Glutamatergic neuron (in vitro differentiated cells): ENCODE measurements around the gene PCDHGB4. TPM values are rescaled to one million over a fixed set of nuclear protein-coding genes. Genes with fewer than 3 reads are reported as not detected.
A peak's percentile ranks its signal among the peaks of the same experiment; 100 is the strongest.
"Not testable (repeated sequence)": the region's sequence is repeated elsewhere in the genome, so short reads cannot be mapped to it uniquely, and the experiment has no call there.

Experiments
- DNase-seq: peaks from one replicate; pipeline ENCODE4 v3.0.0; 2022
- H3K27ac Mint-ChIP-seq: one replicate; pipeline ENCODE4 v1.8.0; 2020; ENCODE audit warnings: mild to moderate bottlenecking, mixed read lengths, inconsistent platforms; ENCODE audit not compliant: unreplicated experiment
- H3K27me3 Mint-ChIP-seq: one replicate; pipeline ENCODE4 v1.8.0; 2020; ENCODE audit warnings: mild to moderate bottlenecking, moderate library complexity, mixed read lengths, inconsistent platforms; ENCODE audit not compliant: unreplicated experiment
- H3K36me3 Mint-ChIP-seq: one replicate; pipeline ENCODE4 v1.8.0; 2020; ENCODE audit warnings: mild to moderate bottlenecking, mixed read lengths, inconsistent platforms; ENCODE audit not compliant: unreplicated experiment
- H3K4me1 Mint-ChIP-seq: one replicate; pipeline ENCODE4 v1.8.0; 2020; ENCODE audit warnings: mild to moderate bottlenecking, low read depth, mixed read lengths, inconsistent platforms; ENCODE audit not compliant: unreplicated experiment
- H3K4me3 Mint-ChIP-seq: one replicate; pipeline ENCODE4 v1.8.0; 2020; ENCODE audit warnings: mild to moderate bottlenecking, mixed read lengths, inconsistent platforms; ENCODE audit not compliant: unreplicated experiment
- H3K9me3 Mint-ChIP-seq: one replicate; pipeline ENCODE4 v1.8.0; 2020; ENCODE audit warnings: mild to moderate bottlenecking, moderate library complexity, mixed read lengths, inconsistent platforms; ENCODE audit not compliant: unreplicated experiment
- total RNA-seq: library from RNA; stranded (reverse); fragmentation: NEBNext Ultra II Directional; extraction: Animal tissue kit (Norgen Biotek cat#: 25700); gene quantifications from one replicate; pipeline ENCODE4 v1.2.1, GENCODE V29; 2021; ENCODE audit not compliant: unreplicated experiment
- TF ChIP-seq, protein P1 (sequence below): fragments of 200-600 bp; sonication (generic); IDR thresholded peaks from one replicate; pipeline ENCODE4 v1.5.0; 2021; ENCODE audit not compliant: partially characterized antibody, unreplicated experiment

Gene PCDHGB4
- total RNA-seq, 1 donor from 2014 or later = 40.8 TPM

DNA sequence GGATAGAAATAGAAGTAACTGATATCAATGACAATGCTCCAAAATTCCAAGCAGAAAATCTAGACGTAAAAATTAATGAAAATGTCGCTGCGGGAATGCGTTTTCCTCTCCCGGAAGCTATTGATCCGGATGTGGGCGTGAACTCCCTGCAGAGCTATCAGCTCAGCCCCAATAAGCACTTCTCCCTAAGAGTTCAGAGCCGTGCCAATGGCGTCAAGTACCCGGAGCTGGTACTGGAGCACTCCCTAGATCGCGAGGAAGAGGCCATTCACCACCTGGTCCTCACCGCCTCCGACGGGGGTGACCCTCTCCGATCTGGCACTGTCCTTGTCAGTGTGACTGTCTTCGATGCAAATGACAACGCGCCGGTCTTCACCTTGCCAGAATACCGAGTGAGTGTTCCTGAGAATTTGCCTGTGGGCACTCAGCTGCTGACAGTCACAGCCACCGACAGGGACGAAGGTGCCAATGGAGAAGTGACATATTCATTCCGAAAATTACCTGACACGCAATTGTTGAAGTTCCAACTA lies 26.1 kb downstream of the PCDHGB4 start:
- Mint-ChIP-seq H3K9me3 (peaks cover 60% of the 10 kb centered on the region), H3K27me3 (peaks cover 29% of the 10 kb centered on the region), H3K4me3 (peak overlapping the region; percentile 80), H3K27ac (peak overlapping the region; percentile 55), H3K36me3 (peaks cover 66% of the 10 kb centered on the region), H3K4me1 (peaks cover 3% of the 10 kb centered on the region)
- TF ChIP-seq, protein P1, sequence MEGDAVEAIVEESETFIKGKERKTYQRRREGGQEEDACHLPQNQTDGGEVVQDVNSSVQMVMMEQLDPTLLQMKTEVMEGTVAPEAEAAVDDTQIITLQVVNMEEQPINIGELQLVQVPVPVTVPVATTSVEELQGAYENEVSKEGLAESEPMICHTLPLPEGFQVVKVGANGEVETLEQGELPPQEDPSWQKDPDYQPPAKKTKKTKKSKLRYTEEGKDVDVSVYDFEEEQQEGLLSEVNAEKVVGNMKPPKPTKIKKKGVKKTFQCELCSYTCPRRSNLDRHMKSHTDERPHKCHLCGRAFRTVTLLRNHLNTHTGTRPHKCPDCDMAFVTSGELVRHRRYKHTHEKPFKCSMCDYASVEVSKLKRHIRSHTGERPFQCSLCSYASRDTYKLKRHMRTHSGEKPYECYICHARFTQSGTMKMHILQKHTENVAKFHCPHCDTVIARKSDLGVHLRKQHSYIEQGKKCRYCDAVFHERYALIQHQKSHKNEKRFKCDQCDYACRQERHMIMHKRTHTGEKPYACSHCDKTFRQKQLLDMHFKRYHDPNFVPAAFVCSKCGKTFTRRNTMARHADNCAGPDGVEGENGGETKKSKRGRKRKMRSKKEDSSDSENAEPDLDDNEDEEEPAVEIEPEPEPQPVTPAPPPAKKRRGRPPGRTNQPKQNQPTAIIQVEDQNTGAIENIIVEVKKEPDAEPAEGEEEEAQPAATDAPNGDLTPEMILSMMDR = no peak
- no peak for DNase-seq

DNA sequence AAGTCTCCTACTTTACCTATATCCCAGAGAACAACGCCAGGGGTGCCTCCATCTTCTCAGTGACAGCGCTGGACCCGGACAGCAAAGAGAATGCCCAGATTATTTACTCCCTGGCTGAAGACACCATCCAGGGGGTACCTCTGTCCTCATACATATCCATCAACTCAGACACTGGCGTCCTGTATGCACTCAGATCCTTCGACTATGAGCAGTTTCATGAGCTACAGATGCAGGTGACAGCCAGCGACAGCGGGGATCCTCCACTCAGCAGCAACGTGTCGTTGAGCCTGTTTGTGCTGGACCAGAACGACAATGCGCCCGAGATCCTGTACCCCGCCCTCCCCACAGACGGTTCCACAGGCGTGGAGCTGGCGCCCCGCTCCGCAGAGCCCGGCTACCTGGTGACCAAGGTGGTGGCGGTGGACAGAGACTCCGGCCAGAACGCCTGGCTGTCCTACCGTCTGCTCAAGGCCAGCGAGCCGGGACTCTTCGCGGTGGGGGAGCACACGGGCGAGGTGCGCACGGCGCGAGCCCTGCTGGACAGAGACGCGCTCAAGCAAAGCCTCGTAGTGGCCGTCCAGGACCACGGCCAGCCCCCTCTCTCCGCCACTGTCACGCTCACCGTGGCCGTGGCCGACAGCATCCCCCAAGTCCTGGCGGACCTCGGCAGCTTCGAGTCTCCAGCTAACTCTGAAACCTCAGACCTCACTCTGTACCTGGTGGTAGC lies 27.2 kb downstream of the PCDHGB4 start:
- Mint-ChIP-seq H3K27me3 (peaks cover 26% of the 10 kb centered on the region), H3K9me3 (peaks cover 58% of the 10 kb centered on the region), H3K36me3 (peaks cover 65% of the 10 kb centered on the region)
- H3K4me3 Mint-ChIP-seq, H3K4me1 Mint-ChIP-seq, H3K27ac Mint-ChIP-seq, DNase-seq: not testable (repeated sequence)

DNA sequence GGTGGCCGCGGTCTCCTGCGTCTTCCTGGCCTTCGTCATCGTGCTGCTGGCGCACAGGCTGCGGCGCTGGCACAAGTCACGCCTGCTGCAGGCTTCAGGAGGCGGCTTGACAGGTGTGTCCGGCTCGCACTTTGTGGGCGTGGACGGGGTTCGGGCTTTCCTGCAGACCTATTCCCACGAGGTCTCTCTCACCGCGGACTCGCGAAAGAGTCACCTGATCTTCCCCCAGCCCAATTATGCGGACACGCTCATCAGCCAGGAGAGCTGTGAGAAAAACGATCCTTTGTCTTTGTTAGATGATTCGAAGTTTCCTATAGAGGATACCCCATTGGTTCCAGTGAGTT lies 27.7 kb downstream of the PCDHGB4 start:
- not testable (repeated sequence) for H3K4me3 Mint-ChIP-seq, H3K4me1 Mint-ChIP-seq, H3K27ac Mint-ChIP-seq, DNase-seq
- Mint-ChIP-seq H3K27me3 (peaks cover 27% of the 10 kb centered on the region), H3K9me3 (peaks cover 60% of the 10 kb centered on the region), H3K36me3 (peaks cover 67% of the 10 kb centered on the region)

DNA sequence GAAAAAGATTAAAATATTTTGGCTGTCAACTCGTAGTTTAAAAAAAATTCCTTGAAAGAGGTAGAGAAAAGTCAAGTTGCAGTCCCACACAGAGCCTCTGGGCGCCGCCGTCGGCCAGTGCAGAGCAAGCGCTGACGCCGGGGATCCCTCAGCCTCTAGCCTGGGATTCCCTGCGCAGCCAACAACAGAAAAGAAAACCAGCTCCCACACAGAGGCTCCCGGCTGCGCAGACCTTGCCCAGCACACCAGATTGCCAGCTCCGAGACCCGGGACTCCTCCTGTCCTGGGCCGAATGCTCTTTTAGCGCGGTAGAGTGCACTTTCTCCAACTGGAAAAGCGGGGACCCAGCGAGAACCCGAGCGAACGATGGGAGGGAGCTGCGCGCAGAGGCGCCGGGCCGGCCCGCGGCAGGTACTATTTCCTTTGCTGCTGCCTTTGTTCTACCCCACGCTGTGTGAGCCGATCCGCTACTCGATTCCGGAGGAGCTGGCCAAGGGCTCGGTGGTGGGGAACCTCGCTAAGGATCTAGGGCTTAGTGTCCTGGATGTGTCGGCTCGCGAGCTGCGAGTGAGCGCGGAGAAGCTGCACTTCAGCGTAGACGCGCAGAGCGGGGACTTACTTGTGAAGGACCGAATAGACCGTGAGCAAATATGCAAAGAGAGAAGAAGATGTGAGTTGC lies 30.1 kb downstream of the PCDHGB4 start, which contains the start of gene PCDHGB7:
PCDHGB7 (plus strand) TSS at position 184 of the 679 bp plus-strand sequence; CDS start at position 367, 183 bp downstream.
- TF ChIP-seq, protein P1 = peak; percentile 53
- Mint-ChIP-seq H3K4me3 (peak within 1 kb of the TSS; percentile 92), H3K9me3 (peaks cover 69% of the 10 kb centered on the region), H3K27ac (peak within 1 kb of the TSS; percentile 94), H3K27me3 (peaks cover 30% of the 10 kb centered on the region), H3K36me3 (peaks cover 81% of the 10 kb centered on the region)
- DNase-seq = peak; percentile 74
- H3K4me1 Mint-ChIP-seq = not testable (repeated sequence)

DNA sequence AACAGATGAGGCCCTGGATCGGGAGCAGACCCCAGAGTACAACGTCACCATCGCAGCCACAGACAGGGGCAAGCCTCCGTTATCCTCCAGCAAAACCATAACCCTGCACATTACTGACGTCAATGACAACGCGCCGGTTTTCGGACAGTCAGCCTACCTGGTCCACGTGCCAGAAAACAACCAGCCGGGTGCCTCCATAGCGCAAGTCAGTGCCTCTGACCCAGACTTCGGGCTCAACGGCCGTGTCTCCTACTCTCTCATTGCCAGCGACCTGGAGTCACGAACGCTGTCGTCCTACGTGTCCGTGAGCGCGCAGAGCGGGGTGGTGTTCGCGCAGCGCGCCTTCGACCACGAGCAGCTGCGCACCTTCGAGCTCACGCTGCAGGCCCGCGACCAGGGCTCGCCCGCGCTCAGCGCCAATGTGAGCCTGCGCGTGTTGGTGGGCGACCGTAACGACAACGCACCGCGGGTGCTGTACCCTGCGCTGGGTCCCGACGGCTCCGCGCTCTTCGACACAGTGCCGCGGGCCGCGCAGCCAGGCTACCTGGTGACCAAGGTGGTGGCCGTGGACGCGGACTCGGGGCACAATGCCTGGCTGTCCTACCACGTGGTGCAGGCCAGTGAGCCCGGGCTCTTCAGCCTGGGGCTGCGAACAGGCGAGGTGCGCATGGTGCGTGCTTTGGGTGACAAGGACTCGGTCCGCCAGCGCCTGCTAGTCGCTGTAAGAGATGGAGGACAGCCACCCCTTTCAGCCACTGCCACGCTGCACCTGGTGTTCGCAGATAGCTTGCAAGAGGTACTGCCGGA lies 31.8 kb downstream of the PCDHGB4 start:
- peaks cover 66% of the 10 kb centered on the region for H3K9me3 Mint-ChIP-seq
- peak overlapping the region; percentile 92 for H3K4me3 Mint-ChIP-seq
- peaks cover 27% of the 10 kb centered on the region for H3K27me3 Mint-ChIP-seq
- TF ChIP-seq, protein P1 = no peak
- peak overlapping the region; percentile 24 for H3K27ac Mint-ChIP-seq
- peaks cover 78% of the 10 kb centered on the region for H3K36me3 Mint-ChIP-seq
- DNase-seq = no peak
- no peaks in the 10 kb centered on the region for H3K4me1 Mint-ChIP-seq
